ENCODE measurements around the gene ANAPC13.

GRCh38 chr3:134464689-134465365 is 21.0 kb downstream of the ANAPC13 start:
- TF ChIP-seq CTCF (IDR thresholded peaks at IDR 0.05) (no peak), POLR2A (IDR thresholded peaks at IDR 0.05) (no peak)
